SU-DHL-6 (cell line): ENCODE measurements around the gene COL23A1.

Source experiments
- H2AFZ ChIP-seq: fragments of 200-600 bp; sonication (generic); 2 replicates; pipeline ENCODE4 v1.6.1; 2014; ENCODE audit warnings: low read depth, mild to moderate bottlenecking, moderate library complexity, mixed read lengths, antibody characterized with exemption, low read length; ENCODE audit not compliant: severe bottlenecking
- H3F3A ChIP-seq: fragments of 200-600 bp; shearing (Covaris generic); 2 replicates; pipeline ENCODE4 v1.6.0; 2016; ENCODE audit warnings: antibody characterized with exemption, mild to moderate bottlenecking; ENCODE audit not compliant: insufficient read depth
- H3K27ac ChIP-seq: fragments of 200-600 bp; sonication (generic); 2 replicates; pipeline ENCODE4 v1.5.1; 2016; ENCODE audit warnings: low read depth, mild to moderate bottlenecking, low read length, moderate library complexity, mixed read lengths
- H3K27me3 ChIP-seq: fragments of 200-600 bp; sonication (generic), shearing (Covaris generic); 2 replicates; pipeline ENCODE4 v1.6.0; 2014; ENCODE audit warnings: mild to moderate bottlenecking, low read length
- H3K36me3 ChIP-seq: fragments of 200-600 bp; sonication (generic); 2 replicates; pipeline ENCODE4 v1.6.1; 2014; ENCODE audit warnings: mild to moderate bottlenecking, low read length, mixed read lengths
- H3K4me2 ChIP-seq: fragments of 300-600, 200-600 bp; shearing (Covaris generic), sonication (generic); 2 replicates; pipeline ENCODE4 v1.6.0; 2014; ENCODE audit warnings: low read length, low read depth, mild to moderate bottlenecking; ENCODE audit not compliant: poor library complexity, severe bottlenecking
- H3K4me3 ChIP-seq: fragments of 200-600 bp; sonication (generic); 2 replicates; pipeline ENCODE4 v1.5.1; 2014; ENCODE audit warnings: antibody characterized with exemption, low read length, mild to moderate bottlenecking, mixed read lengths; ENCODE audit not compliant: insufficient read depth, poor library complexity, severe bottlenecking
- H3K79me2 ChIP-seq: fragments of 200-600 bp; sonication (generic); 2 replicates; pipeline ENCODE4 v1.6.1; 2014; ENCODE audit warnings: mild to moderate bottlenecking, low read length, moderate library complexity; ENCODE audit not compliant: insufficient read depth
- H3K9ac ChIP-seq: fragments of 200-600 bp; sonication (generic); 2 replicates; pipeline ENCODE4 v1.7.0; 2014; ENCODE audit warnings: mild to moderate bottlenecking, low read length
- H3K9me2 ChIP-seq: fragments of 200-600 bp; sonication (generic); replicated peaks from 2 replicates; pipeline ENCODE4 v1.6.1; 2014; ENCODE audit warnings: low read length; ENCODE audit not compliant: insufficient read depth
- H3K9me3 ChIP-seq: fragments of 200-600 bp; sonication (generic); 2 replicates; pipeline ENCODE4 v1.6.1; 2014; ENCODE audit warnings: low read length, mixed read lengths; ENCODE audit not compliant: insufficient read depth
- H4K20me1 ChIP-seq: fragments of 200-600 bp; sonication (generic); 2 replicates; pipeline ENCODE4 v1.6.1; 2014; ENCODE audit warnings: low read depth, mild to moderate bottlenecking, antibody characterized with exemption, low read length, moderate library complexity, mixed read lengths
- CTCF ChIP-seq: fragments of 200-600 bp; sonication (generic); IDR thresholded peaks from one replicate; pipeline ENCODE4 v1.5.1; 2017; ENCODE audit warnings: antibody characterized with exemption, mild to moderate bottlenecking, low read length, moderate library complexity; ENCODE audit not compliant: insufficient read depth, poor library complexity, severe bottlenecking
- EZH2phosphoT487 ChIP-seq: fragments of 200-600 bp; sonication (generic), shearing (Covaris generic); conservative IDR thresholded peaks from 2 replicates; pipeline ENCODE4 v1.6.1; 2018; ENCODE audit warnings: mild to moderate bottlenecking, antibody characterized with exemption, low read length, moderate library complexity, mixed read lengths

Gene COL23A1

GRCh38 chr5:178323541-178323865 is 266.7 kb downstream of the COL23A1 start:
- Histone ChIP-seq H4K20me1 (no peaks in the 10 kb centered on the region), H3K4me3 (peak overlapping the region; percentile 43), H3K9me3 (no peaks in the 10 kb centered on the region), H3K9ac (peak overlapping the region; percentile 61), H3K4me2 (peak overlapping the region; percentile 74), H3K27ac (peak overlapping the region; percentile 94), H3F3A (peaks cover 20% of the 10 kb centered on the region), H2AFZ (no peak overlapping the region), H3K27me3 (no peaks in the 10 kb centered on the region), H3K9me2 (no peaks in the 10 kb centered on the region), H3K36me3 (no peaks in the 10 kb centered on the region), H3K79me2 (no peaks in the 10 kb centered on the region; the same call in 1 of the 2 replicates)
- TF ChIP-seq EZH2phosphoT487 (no peak), CTCF (no peak)

- Histone ChIP-seq H3F3A (peaks cover 20% of the 10 kb centered on the region), H3K9ac (peak overlapping the region; percentile 61), H3K9me2 (no peaks in the 10 kb centered on the region), H3K27me3 (no peaks in the 10 kb centered on the region), H3K9me3 (peaks cover 5% of the 10 kb centered on the region; the same call in 1 of the 2 replicates), H3K4me2 (peak overlapping the region; percentile 74), H3K36me3 (no peaks in the 10 kb centered on the region), H3K4me3 (peak overlapping the region; percentile 43), H4K20me1 (no peaks in the 10 kb centered on the region), H3K79me2 (no peaks in the 10 kb centered on the region; the same call in 1 of the 2 replicates), H3K27ac (peak overlapping the region; percentile 94), H2AFZ (no peak overlapping the region)
- TF ChIP-seq EZH2phosphoT487 (no peak), CTCF (no peak)
These were observed 267.3 kb downstream of the COL23A1 start for GRCh38 chr5:178322736-178323540.

DNA sequence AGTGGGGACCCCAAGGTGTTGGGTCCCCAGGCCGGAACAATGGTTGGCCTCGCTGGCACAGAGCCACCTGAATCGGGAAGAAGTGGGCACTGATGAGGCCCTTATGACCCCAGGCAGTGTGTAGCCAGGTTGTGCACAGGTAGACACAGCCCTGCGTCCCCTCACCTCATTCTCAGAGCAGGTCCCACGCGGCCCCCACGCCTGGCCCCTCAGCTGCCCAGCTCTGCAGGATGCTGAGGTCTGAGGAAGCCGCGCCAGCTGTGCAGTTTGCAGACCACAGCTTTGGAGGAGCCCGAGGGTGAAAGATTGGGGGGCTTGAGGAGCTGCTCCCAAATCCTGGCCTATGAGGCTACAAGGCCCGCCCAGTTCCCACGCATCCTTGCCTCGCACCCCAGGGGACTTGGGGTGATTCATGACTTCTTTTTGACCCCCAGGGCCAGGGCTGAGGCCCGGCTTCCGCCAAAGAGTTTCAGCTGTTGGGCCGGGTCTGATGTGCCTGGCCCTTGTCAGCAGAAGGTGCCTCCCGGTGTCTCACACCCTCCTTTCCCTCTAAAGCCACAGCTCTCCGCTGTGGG is 269.8 kb downstream of the COL23A1 start:
- Histone ChIP-seq H3K27ac (no peak overlapping the region), H3K27me3 (no peaks in the 10 kb centered on the region), H3K9me2 (no peaks in the 10 kb centered on the region), H2AFZ (no peak overlapping the region), H3K4me3 (no peak overlapping the region), H4K20me1 (no peaks in the 10 kb centered on the region), H3K79me2 (no peaks in the 10 kb centered on the region; the same call in 1 of the 2 replicates), H3K36me3 (no peaks in the 10 kb centered on the region), H3F3A (peaks cover 20% of the 10 kb centered on the region), H3K9me3 (peaks cover 7% of the 10 kb centered on the region; the same call in 1 of the 2 replicates), H3K9ac (no peak overlapping the region), H3K4me2 (no peak overlapping the region)
- TF ChIP-seq CTCF (no peak), EZH2phosphoT487 (no peak)
